H9 (cell line): ENCODE measurements around the gene CHD9NB. TPM values are rescaled to one million over a fixed set of nuclear protein-coding genes. Genes with fewer than 3 reads are reported as not detected.

ENCODE experiments used
- DNase-seq: peaks from one replicate; pipeline ENCODE4 v3.0.0-alpha.2; 2017
- H2AFZ ChIP-seq: one replicate; pipeline ENCODE4 v1.6.1; 2013; ENCODE audit warnings: mild to moderate bottlenecking, low read length, control low read depth, moderate library complexity
- H2AK5ac ChIP-seq: 2 replicates; pipeline ENCODE4 v1.6.1; 2013; ENCODE audit warnings: low read length, control low read depth, mixed read lengths; ENCODE audit not compliant: insufficient read length
- H2BK120ac ChIP-seq: one replicate; pipeline ENCODE4 v1.6.1; 2013; ENCODE audit warnings: low read depth, mild to moderate bottlenecking, low read length, control low read depth, inconsistent platforms; ENCODE audit not compliant: poor library complexity, severe bottlenecking
- H2BK12ac ChIP-seq: 2 replicates; pipeline ENCODE4 v1.6.1; 2013; ENCODE audit warnings: low read length, control low read depth, mixed read lengths, low read depth; ENCODE audit not compliant: insufficient read length
- H2BK15ac ChIP-seq: 2 replicates; pipeline ENCODE4 v1.6.1; 2013; ENCODE audit warnings: low read depth, low read length, control low read depth
- H2BK20ac ChIP-seq: one replicate; pipeline ENCODE4 v1.6.1; 2013; ENCODE audit warnings: low read depth, mild to moderate bottlenecking, low read length, control low read depth, inconsistent platforms; ENCODE audit not compliant: poor library complexity, severe bottlenecking
- H2BK5ac ChIP-seq: 2 replicates; pipeline ENCODE4 v1.6.1; 2013; ENCODE audit warnings: low read length, control low read depth, mixed read lengths; ENCODE audit not compliant: insufficient read length
- H3K14ac ChIP-seq: 2 replicates; pipeline ENCODE4 v1.6.1; 2013; ENCODE audit warnings: low read length, control low read depth; ENCODE audit not compliant: insufficient read depth
- H3K18ac ChIP-seq: 2 replicates; pipeline ENCODE4 v1.6.1; 2013; ENCODE audit warnings: low read depth, mild to moderate bottlenecking, mixed read lengths, low read length, control low read depth; ENCODE audit not compliant: insufficient read length
- H3K23ac ChIP-seq: 2 replicates; pipeline ENCODE4 v1.6.1; 2013; ENCODE audit warnings: low read length, control low read depth, mixed read lengths, low read depth; ENCODE audit not compliant: insufficient read length
- H3K23me2 ChIP-seq: 2 replicates; pipeline ENCODE4 v1.6.1; 2013; ENCODE audit warnings: low read depth, mild to moderate bottlenecking, mixed read lengths, low read length, control low read depth; ENCODE audit not compliant: insufficient read length, poor library complexity, severe bottlenecking
- H3K27ac ChIP-seq: 2 replicates; pipeline ENCODE4 v1.5.1; 2013; ENCODE audit warnings: low read length, control low read depth, mixed read lengths, low read depth; ENCODE audit not compliant: insufficient read length
- H3K27me3 ChIP-seq: 2 replicates; pipeline ENCODE4 v1.6.1; 2013; ENCODE audit warnings: low read length, control low read depth, inconsistent platforms; ENCODE audit not compliant: insufficient read depth
- H3K4ac ChIP-seq: 2 replicates; pipeline ENCODE4 v1.6.1; 2013; ENCODE audit warnings: low read depth, mild to moderate bottlenecking, control low read depth, inconsistent platforms, low read length, moderate library complexity
- H3K4me1 ChIP-seq: 2 replicates; pipeline ENCODE4 v1.6.1; 2013; ENCODE audit warnings: low read length, control low read depth, inconsistent platforms; ENCODE audit not compliant: insufficient read depth
- H3K4me2 ChIP-seq: 2 replicates; pipeline ENCODE4 v1.6.1; 2013; ENCODE audit warnings: low read length, control low read depth, mixed read lengths; ENCODE audit not compliant: insufficient read length, insufficient read depth
- H3K56ac ChIP-seq: 2 replicates; pipeline ENCODE4 v1.6.1; 2013; ENCODE audit warnings: low read depth, mild to moderate bottlenecking, mixed read lengths, low read length, control low read depth; ENCODE audit not compliant: insufficient read length
- H3K79me1 ChIP-seq: 2 replicates; pipeline ENCODE4 v1.6.1; 2013; ENCODE audit warnings: low read depth, mild to moderate bottlenecking, moderate library complexity, low read length, control low read depth, inconsistent platforms; ENCODE audit not compliant: insufficient read depth, poor library complexity, severe bottlenecking
- H3K79me2 ChIP-seq: 2 replicates; pipeline ENCODE4 v1.6.1; 2013; ENCODE audit warnings: low read length, control low read depth, inconsistent platforms; ENCODE audit not compliant: insufficient read depth
- H3K9ac ChIP-seq: 2 replicates; pipeline ENCODE4 v1.6.1; 2013; ENCODE audit warnings: low read length, control low read depth, mixed read lengths; ENCODE audit not compliant: insufficient read length; ENCODE audit errors: extremely low read depth
- H3K9me3 ChIP-seq: one replicate; pipeline ENCODE4 v1.6.1; 2013; ENCODE audit warnings: low read depth, low read length, inconsistent platforms; ENCODE audit not compliant: control insufficient read depth
- H3T11ph ChIP-seq: one replicate; pipeline ENCODE4 v1.6.1; 2013; ENCODE audit warnings: mild to moderate bottlenecking, low read length, control low read depth, inconsistent platforms
- H4K20me1 ChIP-seq: one replicate; pipeline ENCODE4 v1.6.1; 2013; ENCODE audit not compliant: control insufficient read depth, insufficient read length, insufficient read depth
- H4K5ac ChIP-seq: 2 replicates; pipeline ENCODE4 v1.6.1; 2013; ENCODE audit warnings: low read depth, mild to moderate bottlenecking, mixed read lengths, low read length, control low read depth; ENCODE audit not compliant: insufficient read length
- H4K8ac ChIP-seq: replicated peaks from 2 replicates; pipeline ENCODE4 v1.6.1; 2013; ENCODE audit warnings: low read length, control low read depth, mixed read lengths, low read depth; ENCODE audit not compliant: insufficient read length
- H4K91ac ChIP-seq: 2 replicates; pipeline ENCODE4 v1.6.1; 2013; ENCODE audit warnings: low read depth, mild to moderate bottlenecking, moderate library complexity, mixed read lengths, low read length, control low read depth; ENCODE audit not compliant: insufficient read length
- H3K27ac Mint-ChIP-seq, 3 experiments: 2 replicates in 2 of 3; 3 replicates in 1 of 3; pipeline ENCODE4 v1.8.0; 2020 to 2021; ENCODE audit warnings: mixed read lengths in 3 of 3, mild to moderate bottlenecking in 1 of 3, moderate library complexity in 1 of 3
- H3K27me3 Mint-ChIP-seq: 2 replicates; pipeline ENCODE4 v1.8.0; 2021; ENCODE audit warnings: low read depth, mild to moderate bottlenecking, moderate library complexity, mixed read lengths
- H3K36me3 Mint-ChIP-seq, 3 experiments: 2 replicates in 2 of 3; 3 replicates in 1 of 3; pipeline ENCODE4 v1.8.0; 2020 to 2021; ENCODE audit warnings: low read depth in 3 of 3, mixed read lengths in 3 of 3; ENCODE audit not compliant: insufficient read depth in 1 of 3
- H3K4me1 Mint-ChIP-seq, 2 experiments: 2 replicates each; pipeline ENCODE4 v1.8.0; 2020; ENCODE audit warnings: mixed read lengths in 2 of 2
- H3K4me3 Mint-ChIP-seq, 2 experiments: 2 replicates in 1 of 2; 3 replicates in 1 of 2; pipeline ENCODE4 v1.8.0; 2020 to 2021; ENCODE audit warnings: mild to moderate bottlenecking in 2 of 2, mixed read lengths in 2 of 2, moderate library complexity in 1 of 2
- H3K9me3 Mint-ChIP-seq, 2 experiments: 2 replicates in 1 of 2; 3 replicates in 1 of 2; pipeline ENCODE4 v1.8.0; 2020; ENCODE audit warnings: mild to moderate bottlenecking in 2 of 2, mixed read lengths in 2 of 2, moderate library complexity in 1 of 2
- CTCF ChIP-seq: fragments of 200-600 bp; sonication (generic); conservative IDR thresholded peaks from 3 replicates; pipeline ENCODE4 v1.8.0; 2021; ENCODE audit warnings: antibody characterized with exemption, mild to moderate bottlenecking
- WGBS: extraction: QIAGEN DNeasy Blood & Tissue Kit; methylation state at CpG from one replicate; pipeline ENCODE4 v1.1.7; 2013; ENCODE audit warnings: missing lambda C conversion rate, low lambda C conversion rate, mixed read lengths; ENCODE audit not compliant: insufficient read length; ENCODE audit errors: extremely low coverage; 5-methylcytosine and 5-hydroxymethylcytosine counted together
- total RNA-seq: library from RNA; stranded (reverse); gene quantifications from 2 replicates; pipeline ENCODE4 v1.2.1, GENCODE V29; 2021

The CHD9NB gene
- total RNA-seq, 1 experiment from 2014 or later: 3.3 TPM

GRCh38 chr16:53035176-53035942, 17.3 kb downstream of the CHD9NB start:
- Mint-ChIP-seq H3K27ac (no peak overlapping the region), H3K4me1 (peaks cover 36 to 43% of the 10 kb centered on the region in 2 experiments)
- WGBS: no CpG with 5 or more reads among the region's 3 CpGs

More at GRCh38 chr16:53035176-53035942, 17.3 kb downstream of the CHD9NB start:
- H3K27ac ChIP-seq: no peak overlapping the region
- no peak overlapping the region for H3K18ac ChIP-seq
- H3K4me2 ChIP-seq: no peak overlapping the region
- no peak overlapping the region for H3K23ac ChIP-seq
- H4K5ac ChIP-seq: no peak overlapping the region
- H3K23me2 ChIP-seq: no peaks in the 10 kb centered on the region
- no peak overlapping the region for H3K56ac ChIP-seq
- no peak for DNase-seq
- H3K79me2 ChIP-seq: no peaks in the 10 kb centered on the region
- no peaks in the 10 kb centered on the region; the same call in 1 of the 2 replicates for H3K4me1 ChIP-seq
- H4K20me1 ChIP-seq: no peaks in the 10 kb centered on the region
- H3K9me3 ChIP-seq: peaks cover 17% of the 10 kb centered on the region
- H3K14ac ChIP-seq: no peak overlapping the region
- H4K91ac ChIP-seq: no peak overlapping the region
- no peak overlapping the region for H2AFZ ChIP-seq
- no peak overlapping the region for H3K4ac ChIP-seq
- no peak overlapping the region for H2BK12ac ChIP-seq
- Mint-ChIP-seq H3K4me3 (no peak overlapping the region), H3K9me3 (peaks cover 29 to 31% of the 10 kb centered on the region in 2 experiments), H3K27me3 (peaks cover 3% of the 10 kb centered on the region; the same call in 1 of the 2 replicates), H3K36me3 (peaks cover 21 to 35% (median 27%) of the 10 kb centered on the region in 3 experiments)
- no peak overlapping the region for H2BK5ac ChIP-seq
- no peak overlapping the region for H4K8ac ChIP-seq
- H3T11ph ChIP-seq: no peak overlapping the region
- H2BK120ac ChIP-seq: no peak overlapping the region
- no peak overlapping the region for H3K9ac ChIP-seq
- no peaks in the 10 kb centered on the region for H3K27me3 ChIP-seq
- no peak overlapping the region for H2BK20ac ChIP-seq
- H3K79me1 ChIP-seq: no peaks in the 10 kb centered on the region
- TF ChIP-seq CTCF: no peak
- no peak overlapping the region for H2BK15ac ChIP-seq
- H2AK5ac ChIP-seq: no peak overlapping the region
